Measurements from ENCODE around the gene CCDC127.

The CCDC127 gene

DNA sequence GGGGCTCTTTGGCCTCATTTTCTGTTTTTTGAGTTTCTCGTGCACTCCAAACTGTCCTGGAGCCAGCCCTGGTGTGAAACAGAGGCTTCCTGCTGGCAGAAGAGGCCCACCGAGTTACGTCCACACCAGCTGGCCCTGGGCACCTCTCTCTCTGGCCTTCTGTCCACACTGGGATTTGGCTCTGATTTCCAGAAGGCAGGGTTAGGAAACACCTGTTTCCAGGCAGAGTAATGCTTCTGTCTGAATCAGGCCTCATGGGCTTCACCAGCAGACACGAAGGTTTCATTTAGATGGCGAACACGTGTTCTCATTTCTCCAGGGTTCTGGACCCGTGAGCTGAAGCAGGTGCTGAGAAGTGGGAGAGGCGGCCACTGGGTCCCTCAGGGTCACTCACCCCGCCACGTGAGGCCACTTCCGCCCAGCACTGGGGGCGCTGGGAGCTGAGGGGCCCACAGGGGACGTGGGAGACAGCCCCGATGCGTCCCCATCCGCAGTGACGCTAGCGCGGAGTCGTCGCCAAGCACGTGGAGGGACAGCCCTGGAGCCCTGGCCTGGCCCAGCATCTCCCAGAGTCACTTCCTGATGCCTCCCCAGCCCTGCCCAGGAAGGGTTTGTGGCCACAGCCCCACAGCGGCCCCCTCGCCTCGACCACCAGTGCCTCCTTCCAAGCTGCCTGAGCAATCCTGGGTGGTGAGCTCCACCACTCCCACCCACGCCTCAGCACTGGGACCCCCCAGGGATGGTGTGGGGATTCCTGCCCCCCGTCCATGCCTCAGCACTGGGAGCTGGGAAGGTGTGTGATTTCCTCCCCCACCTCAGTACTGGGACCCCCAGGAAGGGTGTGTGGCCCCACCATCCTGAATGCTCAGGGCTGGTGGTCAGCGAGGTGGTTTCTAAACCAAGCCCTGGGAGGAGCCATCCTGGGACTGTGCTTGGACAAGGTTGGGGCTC is 31.6 kb downstream of the CCDC127 start:
- no peak for DNase-seq (ENCODE audit: low read depth)
- H3K4me3 ChIP-seq (ENCODE audit: low read length) = no peak overlapping the region
- no peak overlapping the region for H3K9ac ChIP-seq (ENCODE audit: low read length)
- no peaks in the 10 kb centered on the region for H3K36me3 ChIP-seq (ENCODE audit: control insufficient read depth, insufficient read depth, low read length, severe bottlenecking)
- H3K27me3 ChIP-seq (replicated peaks; ENCODE audit: control insufficient read depth, insufficient read depth, low read length) = no peaks in the 10 kb centered on the region
- peaks cover 3% of the 10 kb centered on the region for H3K4me1 ChIP-seq (ENCODE audit: control insufficient read depth, insufficient read depth, low read length)
- H3K9me3 ChIP-seq (ENCODE audit: control insufficient read depth, low read length) = no peaks in the 10 kb centered on the region

GRCh38 chr5:185095-186070 is 32.6 kb downstream of the CCDC127 start:
- Histone ChIP-seq H3K9me3 (ENCODE audit: control insufficient read depth, low read length) (no peaks in the 10 kb centered on the region), H3K27me3 (replicated peaks; ENCODE audit: control insufficient read depth, insufficient read depth, low read length) (peaks cover 9% of the 10 kb centered on the region), H3K4me1 (ENCODE audit: control insufficient read depth, insufficient read depth, low read length) (peaks cover 3% of the 10 kb centered on the region), H3K36me3 (ENCODE audit: control insufficient read depth, insufficient read depth, low read length, severe bottlenecking) (no peaks in the 10 kb centered on the region), H3K4me3 (ENCODE audit: low read length) (no peak overlapping the region), H3K9ac (ENCODE audit: low read length) (no peak overlapping the region)
- no peak for DNase-seq (ENCODE audit: low read depth)

- peaks cover 3% of the 10 kb centered on the region for H3K4me1 ChIP-seq (ENCODE audit: control insufficient read depth, insufficient read depth, low read length)
- no peaks in the 10 kb centered on the region for H3K36me3 ChIP-seq (ENCODE audit: control insufficient read depth, insufficient read depth, low read length, severe bottlenecking)
- peaks cover 18% of the 10 kb centered on the region for H3K27me3 ChIP-seq (replicated peaks; ENCODE audit: control insufficient read depth, insufficient read depth, low read length)
- no peaks in the 10 kb centered on the region for H3K9me3 ChIP-seq (ENCODE audit: control insufficient read depth, low read length)
- no peak overlapping the region for H3K9ac ChIP-seq (ENCODE audit: low read length)
- DNase-seq (ENCODE audit: low read depth) = peak; percentile 43
- no peak overlapping the region for H3K4me3 ChIP-seq (ENCODE audit: low read length)
Measured at GRCh38 chr5:184471-184870, 33.5 kb downstream of the CCDC127 start.

DNA sequence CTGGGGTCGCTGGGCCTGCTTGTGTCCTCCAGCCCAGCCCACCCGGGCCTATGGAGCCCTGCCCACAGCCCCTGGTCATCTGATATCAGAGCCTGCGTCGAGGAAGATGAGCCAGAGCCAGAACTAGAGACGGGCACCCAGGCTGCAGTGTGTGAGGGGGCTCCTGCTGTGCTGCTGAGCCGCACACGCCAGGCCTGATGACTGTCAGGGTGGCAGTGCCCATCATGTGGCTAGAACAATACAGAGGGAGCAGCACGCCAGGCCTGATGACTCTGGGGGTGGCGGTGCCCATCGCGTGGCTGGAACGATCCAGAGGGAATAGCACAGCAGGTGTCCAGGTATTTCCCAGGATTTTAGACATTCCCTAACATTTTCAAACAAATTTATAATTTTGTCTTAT is 35.8 kb downstream of the CCDC127 start:
- Histone ChIP-seq H3K4me1 (ENCODE audit: control insufficient read depth, insufficient read depth, low read length) (no peaks in the 10 kb centered on the region), H3K9ac (ENCODE audit: low read length) (no peak overlapping the region), H3K9me3 (ENCODE audit: control insufficient read depth, low read length) (no peaks in the 10 kb centered on the region), H3K4me3 (ENCODE audit: low read length) (no peak overlapping the region), H3K36me3 (ENCODE audit: control insufficient read depth, insufficient read depth, low read length, severe bottlenecking) (no peaks in the 10 kb centered on the region), H3K27me3 (replicated peaks; ENCODE audit: control insufficient read depth, insufficient read depth, low read length) (peaks cover 27% of the 10 kb centered on the region)
- no peak for DNase-seq (ENCODE audit: low read depth)

GRCh38 chr5:181566-181965 is 36.4 kb downstream of the CCDC127 start:
- no peaks in the 10 kb centered on the region for H3K4me1 ChIP-seq (ENCODE audit: control insufficient read depth, insufficient read depth, low read length)
- no peaks in the 10 kb centered on the region for H3K36me3 ChIP-seq (ENCODE audit: control insufficient read depth, insufficient read depth, low read length, severe bottlenecking)
- DNase-seq (ENCODE audit: low read depth) = no peak
- no peak overlapping the region for H3K9ac ChIP-seq (ENCODE audit: low read length)
- peaks cover 27% of the 10 kb centered on the region for H3K27me3 ChIP-seq (replicated peaks; ENCODE audit: control insufficient read depth, insufficient read depth, low read length)
- H3K4me3 ChIP-seq (ENCODE audit: low read length) = no peak overlapping the region
- no peaks in the 10 kb centered on the region for H3K9me3 ChIP-seq (ENCODE audit: control insufficient read depth, low read length)

DNA sequence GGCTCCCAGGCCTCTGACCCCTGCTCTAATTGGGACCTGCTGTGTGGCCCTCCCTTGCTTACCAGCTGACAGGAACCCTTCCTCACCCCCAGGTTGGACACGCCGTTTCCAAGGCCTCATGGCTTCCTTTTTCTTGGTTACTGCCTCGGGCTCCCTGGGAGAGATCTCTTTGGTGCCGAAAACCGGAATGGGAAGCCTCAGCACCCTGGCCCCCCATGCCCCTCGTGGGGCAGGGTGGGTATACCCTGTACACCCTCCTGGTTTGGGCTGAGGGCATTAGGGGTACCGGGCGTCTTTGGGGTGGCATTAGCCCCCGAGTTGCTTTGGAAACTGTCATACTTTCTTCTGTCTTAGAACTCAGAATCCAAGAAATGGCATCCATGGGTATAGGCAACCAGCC is 36.8 kb downstream of the CCDC127 start:
- Histone ChIP-seq H3K4me3 (ENCODE audit: low read length) (no peak overlapping the region), H3K9ac (ENCODE audit: low read length) (no peak overlapping the region), H3K36me3 (ENCODE audit: control insufficient read depth, insufficient read depth, low read length, severe bottlenecking) (no peaks in the 10 kb centered on the region), H3K4me1 (ENCODE audit: control insufficient read depth, insufficient read depth, low read length) (no peaks in the 10 kb centered on the region), H3K9me3 (ENCODE audit: control insufficient read depth, low read length) (no peaks in the 10 kb centered on the region), H3K27me3 (replicated peaks; ENCODE audit: control insufficient read depth, insufficient read depth, low read length) (peaks cover 27% of the 10 kb centered on the region)
- no peak for DNase-seq (ENCODE audit: low read depth)

DNA sequence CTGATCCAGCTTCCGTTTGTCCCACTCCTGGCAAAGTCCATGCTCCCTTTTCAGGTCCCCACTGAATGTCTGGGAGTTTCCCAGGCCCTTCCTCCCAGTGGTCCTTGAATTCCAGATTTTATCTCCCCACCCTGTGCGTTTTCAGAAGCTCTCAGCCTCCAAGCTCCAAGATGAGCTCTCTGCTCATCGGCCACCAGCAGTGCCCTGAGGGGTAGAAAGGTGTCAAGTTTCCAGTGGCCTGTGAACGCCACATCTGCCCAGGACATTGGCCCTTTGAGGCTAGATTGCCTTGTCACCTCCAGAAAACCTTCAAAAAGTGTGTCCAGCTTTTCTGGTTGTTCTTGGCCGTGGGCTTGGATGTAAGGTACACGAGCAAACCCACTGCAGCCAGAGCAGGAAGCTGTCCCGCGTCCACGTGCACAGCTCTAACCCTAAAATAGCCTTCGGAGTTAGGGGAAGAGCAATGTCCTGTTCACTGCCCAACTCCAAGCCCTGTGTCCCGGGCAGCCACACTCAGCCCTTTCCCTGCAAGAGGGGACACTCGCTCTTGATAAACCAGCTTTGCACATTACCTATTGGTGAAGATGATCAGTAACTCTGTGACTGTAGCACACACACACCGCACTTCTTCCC is 37.6 kb downstream of the CCDC127 start:
- no peak overlapping the region for H3K9ac ChIP-seq (ENCODE audit: low read length)
- DNase-seq (ENCODE audit: low read depth) = no peak

DNA sequence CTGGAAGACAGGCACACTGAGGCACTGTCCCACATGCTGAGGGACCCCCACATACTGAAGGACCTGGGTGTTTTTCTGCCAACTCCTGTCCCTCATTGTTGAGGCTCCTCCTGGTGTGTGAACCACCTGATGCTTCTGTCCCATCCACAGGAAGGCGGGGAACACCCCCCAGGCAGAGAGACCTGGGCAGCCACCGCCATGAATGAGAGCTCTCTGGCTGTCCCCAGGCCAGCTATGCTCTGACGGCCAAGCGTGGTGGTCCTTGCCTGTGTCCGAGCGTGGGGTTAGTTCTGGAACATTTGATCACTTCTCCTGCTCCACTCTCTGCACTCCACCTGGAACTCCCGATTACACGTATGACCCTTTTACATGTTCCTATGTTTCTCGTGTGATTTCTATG is 38.6 kb downstream of the CCDC127 start:
- no peaks in the 10 kb centered on the region for H3K4me1 ChIP-seq (ENCODE audit: control insufficient read depth, insufficient read depth, low read length)
- peaks cover 27% of the 10 kb centered on the region for H3K27me3 ChIP-seq (replicated peaks; ENCODE audit: control insufficient read depth, insufficient read depth, low read length)
- no peaks in the 10 kb centered on the region for H3K36me3 ChIP-seq (ENCODE audit: control insufficient read depth, insufficient read depth, low read length, severe bottlenecking)
- H3K9me3 ChIP-seq (ENCODE audit: control insufficient read depth, low read length) = no peaks in the 10 kb centered on the region
- no peak for DNase-seq (ENCODE audit: low read depth)
- H3K4me3 ChIP-seq (ENCODE audit: low read length) = no peak overlapping the region
- no peak overlapping the region for H3K9ac ChIP-seq (ENCODE audit: low read length)

More for the DNA sequence above, 37.6 kb downstream of the CCDC127 start:
- no peaks in the 10 kb centered on the region for H3K36me3 ChIP-seq (ENCODE audit: control insufficient read depth, insufficient read depth, low read length, severe bottlenecking)
- H3K4me1 ChIP-seq (ENCODE audit: control insufficient read depth, insufficient read depth, low read length) = no peaks in the 10 kb centered on the region
- no peak overlapping the region for H3K4me3 ChIP-seq (ENCODE audit: low read length)
- H3K27me3 ChIP-seq (replicated peaks; ENCODE audit: control insufficient read depth, insufficient read depth, low read length) = peaks cover 27% of the 10 kb centered on the region
- H3K9me3 ChIP-seq (ENCODE audit: control insufficient read depth, low read length) = no peaks in the 10 kb centered on the region

DNA sequence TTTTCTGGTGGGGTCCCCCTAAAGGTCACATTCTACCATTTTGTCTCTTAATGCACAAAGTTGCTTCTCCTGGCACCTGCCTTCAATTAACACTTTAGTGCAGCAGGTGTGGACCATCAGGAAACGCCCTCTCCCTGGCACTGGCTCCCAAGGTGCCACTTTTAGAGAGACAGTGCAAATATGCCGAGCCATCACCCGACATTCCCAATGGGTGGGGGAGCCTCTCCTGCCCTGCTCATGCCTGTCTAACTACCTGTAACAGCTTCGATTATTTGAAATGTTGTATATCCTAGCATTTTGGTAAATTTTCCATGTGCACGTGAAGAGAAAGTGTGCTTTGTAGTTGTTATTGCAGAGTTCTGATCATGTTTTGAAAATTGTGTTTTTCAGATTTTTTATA is 39.8 kb downstream of the CCDC127 start:
- no peaks in the 10 kb centered on the region for H3K9me3 ChIP-seq (ENCODE audit: control insufficient read depth, low read length)
- no peak for DNase-seq (ENCODE audit: low read depth)

DNA sequence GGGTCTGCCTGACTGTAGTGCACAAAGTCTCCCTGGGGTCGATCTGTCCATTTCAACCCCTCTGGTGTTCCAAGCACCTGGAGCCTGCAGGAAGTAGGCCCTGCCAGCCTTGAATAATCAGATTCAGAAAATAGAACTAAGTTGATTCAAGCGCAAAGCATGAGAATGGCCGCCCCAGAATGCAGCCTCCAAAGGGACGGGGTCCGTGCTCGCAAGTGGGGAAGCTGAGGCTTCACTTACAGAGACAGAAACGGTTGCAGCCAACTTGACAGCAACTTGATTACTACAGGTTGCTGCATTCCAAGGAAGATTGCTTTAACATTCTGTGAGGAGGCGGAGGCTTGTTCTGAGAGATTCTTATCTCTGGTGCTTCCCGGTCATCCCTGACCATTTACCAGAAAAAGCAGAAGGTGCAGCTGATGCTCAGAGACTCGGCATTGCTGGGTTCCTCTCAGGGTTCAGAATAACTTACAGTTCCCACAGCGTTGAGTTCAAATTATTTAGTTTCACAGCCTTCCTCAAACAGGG is 41.6 kb downstream of the CCDC127 start:
- no peak overlapping the region for H3K9ac ChIP-seq (ENCODE audit: low read length)
- no peak overlapping the region for H3K4me3 ChIP-seq (ENCODE audit: low read length)
- no peaks in the 10 kb centered on the region for H3K36me3 ChIP-seq (ENCODE audit: control insufficient read depth, insufficient read depth, low read length, severe bottlenecking)
- peaks cover 34% of the 10 kb centered on the region for H3K27me3 ChIP-seq (replicated peaks; ENCODE audit: control insufficient read depth, insufficient read depth, low read length)
- no peak for DNase-seq (ENCODE audit: low read depth)
- no peaks in the 10 kb centered on the region for H3K4me1 ChIP-seq (ENCODE audit: control insufficient read depth, insufficient read depth, low read length)
- no peaks in the 10 kb centered on the region for H3K9me3 ChIP-seq (ENCODE audit: control insufficient read depth, low read length)

More for the DNA sequence above, 39.8 kb downstream of the CCDC127 start:
- H3K9ac ChIP-seq (ENCODE audit: low read length) = no peak overlapping the region
- H3K4me3 ChIP-seq (ENCODE audit: low read length) = no peak overlapping the region
- no peaks in the 10 kb centered on the region for H3K36me3 ChIP-seq (ENCODE audit: control insufficient read depth, insufficient read depth, low read length, severe bottlenecking)
- H3K27me3 ChIP-seq (replicated peaks; ENCODE audit: control insufficient read depth, insufficient read depth, low read length) = peaks cover 27% of the 10 kb centered on the region
- H3K4me1 ChIP-seq (ENCODE audit: control insufficient read depth, insufficient read depth, low read length) = no peaks in the 10 kb centered on the region
